Measurements from ENCODE around the gene CTTN.

- no peak for TF ChIP-seq CTCF (IDR thresholded peaks at IDR 0.05)
- no peak for TF ChIP-seq POLR2A (IDR thresholded peaks at IDR 0.05)
These were observed 49.7 kb upstream of the CTTN start for GRCh38 chr11:70348608-70349007.

Measured in Peyer's patch (tissue), 4 donors.